ENCODE results near the gene ELFN1. TPM values are rescaled to one million over a fixed set of nuclear protein-coding genes. Genes with fewer than 3 reads are reported as not detected.

Gene ELFN1
- total and polyA plus RNA-seq, 10 of the 15 experiments (the other 5 are each of a cell fraction or from before 2014, with no cell fraction given) = 0.04 TPM; not detected in 9

- TF ChIP-seq E4F1 (IDR thresholded peaks at IDR 0.05; ENCODE audit: borderline replicate concordance, partially characterized antibody) (no peak), MTA3 (IDR thresholded peaks at IDR 0.05; ENCODE audit: borderline replicate concordance, low read length) (no peak), STAT3 (IDR thresholded peaks at IDR 0.05; ENCODE audit: low read depth, low read length) (no peak), USF2 (IDR thresholded peaks at IDR 0.05; ENCODE audit: borderline replicate concordance, low read depth, low read length) (no peak), RFX5 (IDR thresholded peaks at IDR 0.05; ENCODE audit: low read depth, low read length) (no peak)
These were observed 73.6 kb downstream of the ELFN1 start (continued) for GRCh38 chr7:1743481-1744230.

- in situ Hi-C loops (cut with MboI) = no loop called here
- 95% methylated on average over 38 of the region's 56 CpGs for WGBS (ENCODE audit: insufficient coverage, insufficient replicate concordance, low lambda C conversion rate, missing lambda C conversion rate)
- no peak for DNase-seq (ENCODE audit: low read depth, low spot score)
- H3K9ac ChIP-seq (ENCODE audit: control insufficient read depth, insufficient read depth, low read length) = no peak overlapping the region
- no peaks in the 10 kb centered on the region for H3K4me1 ChIP-seq (ENCODE audit: control insufficient read depth, insufficient read depth, low read length)
- no peak overlapping the region for H3K4me3 ChIP-seq
- CTCF ChIA-PET = no interaction called here
- H3K4me2 ChIP-seq (ENCODE audit: control insufficient read depth, insufficient read depth) = no peak overlapping the region
- no peaks in the 10 kb centered on the region for H4K20me1 ChIP-seq (ENCODE audit: control insufficient read depth, insufficient read depth)
- H2AFZ ChIP-seq (ENCODE audit: control insufficient read depth, low read depth, low read length) = no peak overlapping the region
- no peak overlapping the region for H3K27ac ChIP-seq (ENCODE audit: control insufficient read depth, insufficient read depth)
- RAD21 ChIA-PET (ENCODE audit: unreplicated experiment) = no interaction called here
- SMC1A ChIA-PET (ENCODE audit: uncharacterized antibody, unreplicated experiment) = no interaction called here
- H3K27me3 ChIP-seq (replicated peaks in 1 of 2; ENCODE audit: control insufficient read depth in 2 of 2, insufficient read depth in 2 of 2, low read length in 1 of 2) = no peaks in the 10 kb centered on the region
- BruUV-seq (replicated peaks) = no TSS peak
- no peaks in the 10 kb centered on the region for H3K79me2 ChIP-seq (ENCODE audit: control insufficient read depth, insufficient read depth, low read length)
- POLR2A ChIA-PET = no interaction called here
- FAIRE-seq = no peak
- no peaks in the 10 kb centered on the region; the same call in 2 of the 3 replicates for H3K9me3 ChIP-seq (replicated peaks; ENCODE audit: control insufficient read depth, insufficient read depth, low read length)
- no peak for ATAC-seq
- H3K36me3 ChIP-seq (ENCODE audit: control insufficient read depth in 2 of 2, insufficient read depth in 2 of 2, low read length in 1 of 2) = no peaks in the 10 kb centered on the region
- intact Hi-C loops (cut with micrococcal nuclease; ENCODE audit: unreplicated experiment) = no loop called here
- TF ChIP-seq ZNF24 (IDR thresholded peaks at IDR 0.05) = no peak
- TF ChIP-seq NFXL1 (IDR thresholded peaks at IDR 0.05; ENCODE audit: borderline replicate concordance) = no peak
- no peak for TF ChIP-seq ZBTB11 (CRISPR knock-in tag; IDR thresholded peaks at IDR 0.05)
- no peak for TF ChIP-seq BMI1 (IDR thresholded peaks at IDR 0.05; ENCODE audit: borderline replicate concordance)
- TF ChIP-seq NFYA (IDR thresholded peaks at IDR 0.05; ENCODE audit: borderline replicate concordance, low read depth, low read length) = no peak
- TF ChIP-seq DPF2 (IDR thresholded peaks at IDR 0.05) = no peak
- TF ChIP-seq SMARCA5 (IDR thresholded peaks at IDR 0.05) = no peak
- TF ChIP-seq RAD21 (IDR thresholded peaks at IDR 0.05; ENCODE audit: insufficient read depth, low read depth, low read length) = no peak
- no peak for TF ChIP-seq ETV6 (conservative IDR thresholded peaks at IDR 0.05 in 1 of 2, IDR thresholded peaks at IDR 0.05 in 1 of 2; ENCODE audit: borderline replicate concordance in 1 of 2, low read depth in 1 of 2)
- no peak for TF ChIP-seq POLR2AphosphoS2 (IDR thresholded peaks at IDR 0.05; ENCODE audit: low read depth, low read length)
These were observed 74.4 kb downstream of the ELFN1 start for GRCh38 chr7:1744296-1745017.

Measured in GM12878 (cell line).